ENCODE results near the gene SLC24A4.

Gene SLC24A4

GRCh38 chr14:92340071-92340470 lies 17.1 kb downstream of the SLC24A4 start:
- in situ Hi-C loops (cut with MboI; ENCODE audit: low pct_unique_long_range_greater_than_20kb, low sequenced_read_pairs, unreplicated experiment) = no loop called here
- no peak for TF ChIP-seq CTCF (IDR thresholded peaks at IDR 0.05; ENCODE audit: extremely low read depth, insufficient read depth, missing control alignments)
- no peak for DNase-seq (ENCODE audit: low spot score)

GRCh38 chr14:92340931-92341330 lies 18.0 kb downstream of the SLC24A4 start:
- in situ Hi-C loops (cut with MboI; ENCODE audit: low pct_unique_long_range_greater_than_20kb, low sequenced_read_pairs, unreplicated experiment) = no loop called here
- TF ChIP-seq CTCF (IDR thresholded peaks at IDR 0.05; ENCODE audit: extremely low read depth, insufficient read depth, missing control alignments) = no peak
- no peak for DNase-seq (ENCODE audit: low spot score)

GRCh38 chr14:92341791-92342190 lies 18.8 kb downstream of the SLC24A4 start:
- in situ Hi-C loops (cut with MboI; ENCODE audit: low pct_unique_long_range_greater_than_20kb, low sequenced_read_pairs, unreplicated experiment) = no loop called here
- TF ChIP-seq CTCF (IDR thresholded peaks at IDR 0.05; ENCODE audit: extremely low read depth, insufficient read depth, missing control alignments) = no peak
- no peak for DNase-seq (ENCODE audit: low spot score)

GRCh38 chr14:92348154-92348553 lies 25.2 kb downstream of the SLC24A4 start:
- no peak for DNase-seq (ENCODE audit: low spot score)
- in situ Hi-C loops (cut with MboI; ENCODE audit: low pct_unique_long_range_greater_than_20kb, low sequenced_read_pairs, unreplicated experiment) = no loop called here
- no peak for TF ChIP-seq CTCF (IDR thresholded peaks at IDR 0.05; ENCODE audit: extremely low read depth, insufficient read depth, missing control alignments)

GRCh38 chr14:92351750-92352149 lies 28.8 kb downstream of the SLC24A4 start:
- DNase-seq (ENCODE audit: low spot score) = no peak
- no peak for TF ChIP-seq CTCF (IDR thresholded peaks at IDR 0.05; ENCODE audit: extremely low read depth, insufficient read depth, missing control alignments)
- in situ Hi-C loops (cut with MboI; ENCODE audit: low pct_unique_long_range_greater_than_20kb, low sequenced_read_pairs, unreplicated experiment) = no loop called here

GRCh38 chr14:92352158-92352985 lies 29.4 kb downstream of the SLC24A4 start:
- in situ Hi-C loops (cut with MboI; ENCODE audit: low pct_unique_long_range_greater_than_20kb, low sequenced_read_pairs, unreplicated experiment) = no loop called here
- peak; percentile 62 for DNase-seq (ENCODE audit: low spot score)
- TF ChIP-seq CTCF (IDR thresholded peaks at IDR 0.05; ENCODE audit: extremely low read depth, insufficient read depth, missing control alignments) = peak; percentile 57
